ENCODE data around the gene SMYD5.

SMYD5 gene

DNA sequence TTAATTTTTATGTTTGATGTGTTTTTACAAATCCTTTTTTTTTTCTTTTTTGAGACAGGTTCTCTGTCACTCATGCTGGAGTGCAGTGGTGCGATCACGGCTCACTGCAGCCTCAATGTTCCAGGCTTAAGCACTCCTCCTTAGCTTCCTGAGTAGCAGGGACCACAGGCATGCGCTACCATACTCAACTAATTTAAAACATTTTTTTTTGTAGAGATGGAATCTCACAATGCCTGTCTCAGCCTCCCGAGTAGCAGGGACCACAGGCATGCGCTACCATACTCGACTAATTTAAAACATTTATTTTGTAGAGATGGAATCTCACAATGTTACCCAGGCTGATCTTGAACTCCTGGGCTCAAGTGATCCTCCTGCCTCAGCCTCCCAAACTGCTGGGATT is 8.4 kb upstream of the SMYD5 start:
- DNase-seq (ENCODE audit: low read depth, low spot score): no peak

DNA sequence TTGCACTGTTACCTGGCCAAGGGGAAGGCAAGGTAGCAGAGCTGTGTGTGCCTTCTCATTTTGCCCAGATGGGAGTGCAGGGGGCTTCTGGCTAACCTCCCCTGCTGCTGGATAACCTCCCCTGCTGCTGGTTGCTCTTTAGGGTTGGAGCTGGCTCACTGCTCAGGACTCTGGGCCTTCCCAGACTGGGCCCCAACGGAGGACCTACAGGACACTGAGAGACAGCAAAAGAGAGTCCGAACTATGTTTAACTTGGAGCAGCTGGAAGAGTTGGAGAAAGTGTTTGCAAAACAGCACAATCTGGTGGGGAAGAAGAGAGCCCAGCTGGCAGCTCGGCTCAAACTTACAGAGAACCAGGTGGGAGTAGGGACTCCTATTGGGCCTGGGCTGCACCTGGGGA is 5.8 kb upstream of the SMYD5 start:
- DNase-seq (ENCODE audit: low read depth, low spot score): no peak

DNA sequence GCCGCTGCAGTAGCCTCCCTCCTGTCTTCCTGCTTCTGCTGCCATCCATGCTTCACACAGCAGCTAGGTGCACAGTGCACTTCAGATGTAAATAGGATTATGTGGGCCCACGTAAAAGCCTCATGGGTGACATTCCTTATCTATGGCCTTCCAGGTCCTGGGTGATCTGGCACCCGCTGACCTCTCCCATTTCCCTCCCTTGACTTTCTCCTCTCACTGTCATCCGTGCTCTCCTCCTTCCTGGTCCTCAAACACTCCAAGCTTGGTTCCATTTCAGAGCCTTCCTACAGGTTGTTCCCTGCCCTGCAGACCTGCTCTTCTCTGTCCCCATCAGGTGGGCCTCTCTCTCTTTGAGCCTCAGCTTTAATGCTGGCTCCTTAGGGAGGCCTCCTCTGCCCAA is 4.0 kb upstream of the SMYD5 start:
- no peak for DNase-seq (ENCODE audit: low read depth, low spot score)

DNA sequence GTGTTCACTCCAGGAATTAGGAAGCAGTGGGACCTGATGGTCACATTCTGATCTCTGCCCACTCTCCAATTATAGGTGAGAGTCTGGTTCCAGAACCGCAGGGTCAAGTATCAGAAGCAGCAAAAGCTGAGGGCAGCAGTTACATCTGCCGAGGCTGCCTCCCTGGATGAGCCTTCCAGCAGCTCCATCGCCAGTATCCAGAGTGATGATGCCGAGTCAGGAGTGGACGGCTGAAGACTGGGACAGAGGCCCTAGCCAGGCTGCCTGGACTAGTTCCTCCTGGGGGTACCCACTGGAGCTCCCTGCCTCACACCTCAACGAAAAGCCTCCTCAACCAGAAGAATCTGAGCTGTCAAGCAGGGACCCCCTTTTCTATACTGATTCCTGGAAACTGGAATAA is 3.3 kb upstream of the SMYD5 start:
- DNase-seq (ENCODE audit: low read depth, low spot score): no peak

DNA sequence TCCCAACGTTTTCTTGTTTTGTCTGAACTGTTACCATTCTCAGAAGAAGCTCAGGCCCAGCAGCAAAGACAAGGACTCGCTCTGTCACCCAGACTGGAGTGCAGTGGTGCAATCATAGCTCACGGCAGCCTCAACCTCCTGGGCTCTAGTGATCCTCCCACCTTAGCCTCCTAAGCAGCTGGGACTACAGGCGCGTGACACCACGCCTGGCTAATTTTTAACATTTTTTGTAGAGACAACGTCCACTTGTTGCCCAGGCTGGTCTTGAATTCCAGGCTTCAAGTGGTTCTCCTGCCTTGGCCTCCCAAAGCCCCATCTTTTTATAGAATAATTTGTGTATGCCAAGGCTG is 2.0 kb upstream of the SMYD5 start:
- DNase-seq (ENCODE audit: low read depth, low spot score): no peak

DNA sequence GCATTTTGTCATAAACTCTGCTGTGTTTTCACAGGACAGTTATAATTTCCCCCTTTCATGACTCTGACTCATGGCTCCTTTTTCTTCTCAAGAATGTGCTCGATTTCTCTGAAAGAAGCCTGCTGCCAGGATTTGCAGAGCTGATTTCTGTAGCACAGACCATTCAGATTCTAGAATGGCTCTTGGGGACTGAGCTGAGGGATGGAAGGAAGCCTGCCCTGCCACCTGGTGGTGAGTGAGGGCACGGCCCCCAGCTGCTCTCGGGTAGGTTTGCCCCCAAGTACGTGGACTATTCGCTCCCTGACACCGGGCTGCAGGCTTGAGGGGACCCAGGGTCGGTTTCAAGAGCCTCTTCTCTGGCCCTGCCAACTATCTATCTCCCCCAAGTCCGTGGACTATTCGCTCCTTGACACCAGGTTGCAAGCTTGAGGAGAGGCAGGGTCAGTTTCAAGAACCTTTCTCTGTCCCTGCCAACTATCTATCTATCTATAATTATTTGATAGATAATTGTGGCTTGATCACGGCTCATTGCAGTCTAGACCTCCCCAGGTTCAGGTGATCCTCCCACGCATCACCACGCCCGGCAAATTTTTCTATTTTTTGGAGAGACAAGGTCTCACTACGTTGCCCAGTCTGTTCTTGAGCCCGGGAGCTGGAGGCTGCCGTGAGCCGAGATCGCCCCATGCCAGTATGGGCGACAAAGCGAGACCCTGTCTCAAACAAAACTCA is 1.4 kb upstream of the SMYD5 start:
- DNase-seq (ENCODE audit: low read depth, low spot score): peak; percentile 28

DNA sequence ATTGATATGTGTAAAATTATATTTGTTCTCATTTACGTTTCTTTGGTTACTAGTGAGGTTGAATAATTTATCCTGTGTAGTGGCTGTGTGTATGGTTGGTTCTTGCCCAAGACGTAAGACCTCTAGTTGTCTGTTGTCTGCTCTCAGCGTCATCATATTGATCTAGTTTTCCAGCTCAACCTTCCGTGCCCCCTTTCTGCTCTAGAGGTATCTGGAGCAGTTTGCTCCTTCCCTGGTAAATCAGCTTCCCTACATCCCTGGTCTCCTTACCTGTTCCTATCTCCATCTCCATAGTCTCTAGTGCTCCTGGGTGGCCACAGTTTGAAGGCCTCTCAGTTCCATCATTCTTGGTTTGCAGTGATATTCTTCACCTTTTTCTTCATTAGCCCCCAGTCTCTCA is 1.2 kb downstream of the SMYD5 start:
- no peak for DNase-seq (ENCODE audit: low read depth, low spot score)

DNA sequence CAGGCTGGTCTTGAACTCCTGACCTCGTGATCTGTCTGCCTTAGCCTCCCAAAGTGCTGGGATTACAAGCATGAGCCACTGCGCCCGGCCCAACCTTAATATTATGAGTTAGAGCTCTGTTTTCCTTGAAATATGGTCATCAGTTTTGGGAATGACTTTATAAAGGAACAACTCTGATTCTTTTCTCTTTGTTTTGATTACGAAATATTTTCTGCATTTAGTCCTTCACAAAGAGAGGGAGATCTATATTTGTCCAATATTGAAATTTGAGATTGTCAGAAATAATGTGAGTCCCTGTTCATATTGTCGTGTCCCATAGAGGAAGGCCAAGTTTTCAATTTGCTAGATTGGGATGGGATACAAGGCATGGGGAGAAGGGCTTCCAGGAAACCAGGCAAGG is 3.1 kb downstream of the SMYD5 start:
- DNase-seq (ENCODE audit: low read depth, low spot score): no peak

DNA sequence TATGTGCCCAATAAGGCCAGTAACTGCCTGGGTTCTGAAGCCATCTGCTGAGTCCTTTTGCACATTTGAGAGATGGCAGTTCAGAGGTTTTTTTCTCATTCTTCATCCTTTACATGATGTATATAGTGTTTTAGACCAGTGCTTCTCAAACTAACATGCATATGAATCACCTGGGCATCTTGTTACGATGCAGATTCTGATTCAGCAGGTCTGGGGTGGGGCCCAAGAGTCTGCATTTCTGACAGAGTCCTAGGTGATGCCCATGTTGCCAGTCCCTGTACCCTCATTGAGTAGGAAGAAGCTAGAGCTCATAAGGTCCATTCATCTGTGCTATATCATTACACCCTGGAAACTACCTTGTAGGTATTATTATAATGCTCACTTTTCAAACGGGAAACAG is 3.8 kb downstream of the SMYD5 start:
- DNase-seq (ENCODE audit: low read depth, low spot score): no peak

DNA sequence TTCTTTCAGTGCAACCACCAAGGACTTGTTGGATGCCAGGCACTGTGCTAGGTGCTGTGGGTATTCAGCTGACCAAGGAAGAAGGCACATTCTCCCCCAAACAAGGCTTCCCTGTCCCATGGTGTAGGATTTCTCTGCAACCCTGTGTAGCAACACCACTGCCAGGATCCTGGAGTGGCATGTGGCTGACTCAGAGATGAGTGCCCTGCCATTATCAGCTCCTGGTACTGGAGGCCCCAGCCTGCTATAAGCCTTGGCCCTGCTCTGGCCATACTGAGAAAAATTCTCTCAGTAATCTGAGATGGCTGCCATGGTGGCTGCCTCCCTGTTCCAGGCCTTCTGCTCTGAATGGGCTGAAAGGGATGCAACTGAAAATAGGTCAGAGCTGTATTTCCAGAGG is 4.3 kb downstream of the SMYD5 start:
- DNase-seq (ENCODE audit: low read depth, low spot score): no peak

DNA sequence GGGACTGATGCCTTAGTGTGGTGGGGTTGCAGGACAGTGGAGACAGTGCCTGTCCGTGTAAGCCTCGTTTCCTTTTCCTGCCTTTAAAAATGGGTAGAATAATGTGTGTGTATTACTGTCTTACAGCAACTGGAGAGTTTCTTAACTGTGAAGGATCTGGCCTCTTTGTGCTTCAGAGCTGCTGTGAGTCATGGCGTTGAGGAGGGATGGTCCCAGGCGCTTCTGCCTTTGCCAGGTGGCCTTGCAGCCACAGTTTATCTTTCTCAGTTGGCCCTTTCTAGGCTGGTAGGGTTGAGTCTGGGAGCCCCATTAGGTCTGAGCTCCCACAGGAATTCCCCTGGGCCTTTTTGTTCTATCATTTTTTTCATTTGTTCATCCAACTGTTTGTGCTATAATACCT is 9.8 kb downstream of the SMYD5 start:
- DNase-seq (ENCODE audit: low read depth, low spot score): no peak

DNA sequence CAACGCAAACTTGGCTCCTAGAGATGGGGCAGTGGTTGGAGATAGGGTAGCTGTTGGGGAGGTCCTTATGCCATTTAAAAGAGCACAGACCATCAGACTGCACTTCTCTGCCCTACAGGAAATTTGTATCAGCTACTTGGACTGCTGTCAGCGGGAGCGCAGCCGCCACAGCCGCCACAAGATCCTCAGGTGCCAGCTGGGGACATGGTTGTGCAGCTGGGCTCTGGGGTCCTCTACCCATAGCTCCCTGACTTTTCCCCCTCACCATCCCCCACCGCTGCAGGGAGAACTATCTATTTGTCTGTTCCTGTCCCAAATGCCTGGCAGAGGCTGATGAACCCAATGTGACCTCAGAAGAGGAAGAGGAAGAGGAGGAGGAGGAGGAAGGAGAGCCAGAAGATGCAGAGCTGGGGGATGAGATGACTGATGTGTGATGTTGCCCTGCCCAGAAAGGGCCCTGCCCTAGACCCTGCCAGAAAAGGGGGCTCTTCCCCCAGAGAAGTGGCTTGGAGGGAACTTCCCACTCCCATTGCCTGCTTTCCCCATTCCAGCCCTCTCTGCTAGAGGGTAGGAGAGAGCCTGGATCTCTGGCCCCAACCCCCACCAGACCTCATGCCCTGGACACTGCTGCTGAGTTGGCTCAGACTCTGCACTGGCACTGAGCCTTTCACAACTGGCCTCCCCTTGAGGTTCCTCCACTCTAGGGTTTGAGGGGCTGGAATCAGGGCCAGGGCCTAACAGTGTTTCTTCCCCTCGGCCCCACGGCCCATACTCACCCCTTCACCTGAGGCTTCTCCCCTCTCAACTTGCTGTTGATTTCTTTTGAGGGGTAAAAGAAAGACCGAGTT is 11.7 kb downstream of the SMYD5 start:
- DNase-seq (ENCODE audit: low read depth, low spot score): no peak

DNA sequence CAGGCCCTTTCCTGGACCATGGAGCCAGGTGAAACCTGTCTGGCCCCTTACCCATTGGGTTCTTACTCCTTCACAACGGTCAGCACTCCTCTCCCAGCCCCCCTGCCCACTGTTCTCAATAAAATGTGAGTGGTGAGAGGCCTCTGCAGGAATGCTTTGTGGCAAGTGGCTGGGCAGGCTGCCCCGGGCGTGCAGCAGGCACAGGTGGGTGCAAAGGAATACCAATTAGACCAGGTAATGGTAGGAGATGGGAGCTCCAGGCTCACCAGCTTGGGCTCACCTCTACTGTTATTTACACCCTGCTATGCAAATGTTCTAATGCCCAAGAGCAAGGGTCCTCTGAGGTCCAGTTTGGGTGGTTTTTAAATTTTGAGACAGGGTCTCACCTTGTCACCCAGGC is 13.0 kb downstream of the SMYD5 start:
- DNase-seq (ENCODE audit: low read depth, low spot score): no peak

DNA sequence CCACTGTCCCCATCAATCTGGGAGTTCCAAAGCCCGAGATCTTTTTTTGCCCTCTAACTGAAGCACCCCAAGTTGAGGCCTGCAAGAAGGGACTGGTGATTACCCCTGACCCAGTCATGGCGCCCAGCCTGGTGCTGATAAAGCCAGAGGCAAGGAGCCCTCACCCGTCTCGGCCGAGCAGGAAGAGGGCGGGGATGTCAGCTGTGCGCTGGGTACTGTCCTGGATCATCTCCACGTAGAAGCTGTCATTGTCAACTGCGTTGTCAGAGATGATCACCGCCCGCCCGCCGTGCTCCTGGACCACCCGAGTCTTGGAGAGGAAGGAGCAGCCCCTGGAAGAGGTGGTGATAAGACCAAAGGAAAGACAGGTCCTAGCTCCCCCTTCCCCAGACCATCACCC is 14.6 kb downstream of the SMYD5 start:
- DNase-seq (ENCODE audit: low read depth, low spot score): no peak

DNA sequence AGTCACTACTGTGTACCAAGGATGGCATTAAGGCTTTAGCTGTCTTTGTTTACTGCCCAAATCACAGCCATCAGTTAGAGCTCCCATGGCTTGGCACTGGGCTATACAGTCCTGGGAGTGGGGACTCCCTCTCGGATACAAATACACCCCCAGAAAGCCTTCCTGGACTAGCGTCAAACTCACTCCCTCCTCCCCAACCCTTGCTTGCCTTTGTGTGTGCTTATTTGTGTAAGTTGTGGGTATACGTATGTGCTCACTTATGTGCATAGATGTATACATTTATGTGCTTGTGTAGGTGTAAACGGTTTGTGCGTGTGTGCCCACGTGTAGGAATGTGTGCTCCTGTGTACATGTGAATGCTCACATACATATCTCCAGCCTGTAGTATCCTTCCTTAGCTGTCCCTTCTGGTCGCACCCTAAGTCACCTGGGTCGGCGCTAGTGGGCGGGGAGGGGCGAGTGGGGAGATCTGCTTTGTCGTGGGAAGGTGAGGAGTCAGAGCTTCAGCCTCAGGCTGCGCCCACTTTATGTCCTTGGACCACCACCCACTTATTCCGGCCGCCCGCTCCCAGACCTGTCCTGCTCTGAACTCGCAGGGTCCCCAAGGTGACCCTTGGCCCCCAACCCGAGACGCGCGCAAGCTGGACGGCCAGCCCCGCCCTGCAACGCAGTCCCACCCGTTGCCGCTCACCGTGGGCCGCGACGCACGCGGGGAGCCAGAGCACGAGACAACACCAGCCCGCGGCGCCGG is 18.5 kb downstream of the SMYD5 start:
- no peak for DNase-seq (ENCODE audit: low read depth, low spot score)

DNA sequence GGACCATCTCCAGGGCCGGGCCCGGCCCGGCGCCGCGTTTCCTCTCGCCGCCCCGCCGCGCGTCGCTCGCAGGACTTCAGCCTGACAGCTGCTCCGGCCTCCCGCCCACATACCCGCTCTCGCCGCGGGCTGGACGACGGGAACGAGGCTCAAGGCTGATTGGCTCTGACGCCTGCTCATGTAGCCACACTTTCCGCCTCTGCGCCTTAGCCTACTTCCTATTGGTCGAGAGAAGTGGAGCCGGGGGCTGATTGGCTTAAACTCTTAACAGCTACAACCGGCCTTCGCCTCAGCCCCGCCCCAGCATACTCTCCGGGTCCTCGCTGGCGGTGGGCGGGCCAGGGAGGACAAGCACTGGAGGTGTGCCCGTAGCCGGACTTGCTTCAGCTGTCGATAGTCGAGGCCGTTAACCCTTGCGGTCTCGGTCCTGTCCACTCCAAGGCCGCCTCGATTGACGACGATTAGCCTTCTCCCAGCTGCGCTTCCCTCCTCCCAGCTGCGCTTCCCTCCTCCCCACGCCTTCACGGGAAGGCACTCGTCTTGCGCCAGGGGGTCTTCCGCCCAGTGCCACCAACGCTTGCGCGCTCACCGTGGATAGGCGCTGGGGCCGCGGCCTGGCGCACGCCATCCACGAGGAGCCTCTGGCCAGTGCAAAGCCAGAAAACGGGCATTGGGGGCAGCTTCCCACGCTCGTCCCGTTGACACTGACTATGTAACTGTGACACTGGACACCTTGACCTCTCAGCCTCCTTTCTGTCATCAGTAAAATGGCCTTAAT is 19.3 kb downstream of the SMYD5 start, which contains the start of gene PRADC1:
PRADC1 (minus strand) TSS at position 86 of the 778 bp plus-strand sequence; CDS start at position 7, 79 bp downstream.
- peak; percentile 99 for DNase-seq (ENCODE audit: low read depth, low spot score)

DNA sequence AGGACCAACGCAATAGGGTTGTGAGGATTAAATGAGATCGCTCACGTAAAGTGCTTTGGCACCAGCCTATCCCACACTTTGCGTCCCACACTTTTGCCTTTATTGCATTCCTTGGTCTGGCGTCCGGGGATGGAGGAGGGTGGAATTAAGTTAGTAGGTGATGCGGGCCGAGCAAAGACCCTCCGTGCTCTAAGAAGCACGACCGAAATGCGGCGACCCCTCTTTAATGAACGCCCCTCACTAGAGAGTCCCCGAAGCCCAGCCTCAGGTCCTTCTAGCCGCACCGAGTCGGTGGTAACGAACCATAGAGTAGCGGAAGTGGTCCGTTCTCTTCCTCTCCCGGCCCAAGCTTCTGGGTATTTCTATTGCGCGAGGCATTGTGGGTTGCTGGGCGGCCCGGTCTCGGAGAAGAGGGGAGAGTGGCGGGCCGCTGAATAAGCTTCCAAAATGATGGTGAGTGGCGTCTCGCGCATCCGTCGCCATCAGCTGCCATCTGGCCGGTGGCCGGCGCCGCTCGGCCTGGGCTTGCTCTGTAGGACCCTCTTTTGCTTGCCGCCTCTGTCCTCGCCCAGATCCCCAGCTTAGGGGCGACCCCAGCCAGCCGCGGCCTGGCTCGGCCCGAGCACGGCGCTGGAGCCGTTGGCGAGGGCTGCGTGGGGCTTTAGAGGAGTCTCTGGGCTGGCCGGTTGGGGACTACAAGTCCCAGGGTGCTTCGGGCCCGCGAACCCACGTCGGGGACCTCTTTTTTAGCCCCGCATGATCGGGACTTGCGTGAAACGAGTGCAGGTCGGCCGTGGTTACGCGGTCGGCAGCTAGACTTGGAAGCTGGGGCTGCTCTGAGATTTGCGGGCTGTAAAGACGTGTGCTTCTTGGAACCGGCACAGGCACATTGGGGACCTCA is 20.1 kb downstream of the SMYD5 start, which contains the start of gene CCT7:
CCT7 (plus strand) TSS at position 377 of the 901 bp plus-strand sequence; CDS start at position 448, 71 bp downstream.
- peak; percentile 69 for DNase-seq (ENCODE audit: low read depth, low spot score)

DNA sequence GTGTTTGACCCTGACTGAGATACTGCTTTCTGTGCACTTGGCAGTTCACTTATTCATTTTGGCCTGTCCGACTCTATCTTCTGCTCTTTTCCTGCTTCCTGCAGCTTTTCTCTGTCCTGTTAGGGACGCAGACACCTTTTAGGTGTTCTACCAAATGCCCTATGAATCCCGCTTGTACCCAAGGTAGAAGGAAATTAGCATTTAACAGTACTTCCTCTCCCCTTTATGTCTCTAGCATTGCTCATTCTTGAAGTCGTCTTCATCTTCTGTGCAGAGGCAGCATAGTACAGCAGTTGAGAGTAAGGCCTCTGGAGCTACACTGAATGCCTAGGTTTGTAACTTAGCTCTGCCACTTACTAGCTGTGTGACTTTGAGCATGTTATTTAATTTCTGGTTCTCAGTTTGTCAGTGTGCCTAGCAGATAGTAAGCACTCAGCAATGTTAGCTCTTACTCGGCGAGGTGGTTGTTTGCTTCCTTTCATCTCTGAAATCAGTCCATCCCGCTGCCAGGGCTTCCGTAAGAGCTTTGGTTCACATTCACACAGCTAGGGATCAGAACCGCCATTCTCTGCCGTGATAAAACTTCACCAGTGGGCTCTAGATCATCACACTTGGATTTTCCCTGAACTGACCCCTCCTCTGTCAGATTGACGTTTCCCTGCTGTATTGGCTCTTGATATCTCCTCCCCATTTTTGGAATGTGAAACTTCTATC is 21.4 kb downstream of the SMYD5 start:
- DNase-seq (ENCODE audit: low read depth, low spot score): no peak

DNA sequence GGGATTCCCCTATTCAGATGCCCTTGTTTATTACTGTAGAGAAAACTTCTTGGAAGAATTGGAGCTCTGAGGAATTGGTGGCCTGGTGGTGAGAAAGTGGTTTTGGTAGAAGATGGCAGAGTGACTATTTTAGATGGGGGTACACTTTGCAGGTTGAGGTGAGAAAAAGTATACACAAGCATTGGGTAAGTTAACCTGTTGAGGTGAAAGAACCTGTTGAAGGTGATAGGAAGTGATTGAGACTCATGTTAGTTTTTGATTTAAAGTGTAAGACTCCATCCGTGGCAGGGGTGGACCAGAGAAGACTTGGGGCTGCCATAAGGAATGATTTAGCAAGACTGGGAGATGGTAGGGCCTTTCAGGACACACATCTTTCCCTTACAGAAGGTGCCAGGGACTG is 23.1 kb downstream of the SMYD5 start:
- DNase-seq (ENCODE audit: low read depth, low spot score): no peak

DNA sequence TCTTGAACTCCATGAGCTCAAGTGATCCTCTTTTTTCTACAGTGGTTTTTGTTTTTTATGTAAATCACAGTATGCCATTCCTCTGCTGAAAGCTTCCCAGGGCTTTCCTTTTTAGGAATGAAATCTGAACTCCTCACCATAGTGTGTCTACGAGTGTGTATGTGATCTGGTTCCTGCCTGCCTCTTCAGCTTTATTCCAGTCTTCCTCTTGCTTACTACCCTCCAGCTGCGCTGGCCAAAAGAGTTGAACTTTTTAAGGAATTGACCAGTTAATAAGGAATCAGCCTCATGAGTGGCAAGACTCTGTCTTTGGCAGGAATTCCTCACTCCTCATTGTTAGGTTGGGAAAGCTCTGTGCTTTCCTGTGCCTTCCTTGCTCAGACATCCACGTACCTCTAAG is 24.1 kb downstream of the SMYD5 start:
- DNase-seq (ENCODE audit: low read depth, low spot score): no peak

All from smooth muscle cell of the brain vasculature (primary cell).